Measurements from ENCODE around the gene PCNT.

PCNT gene

GRCh38 chr21:46336603-46337002 is 12.6 kb downstream of the PCNT start:
- no peak for DNase-seq (ENCODE audit: low read depth in 2 of 2)

GRCh38 chr21:46340998-46341397 is 17.0 kb downstream of the PCNT start:
- no peak for DNase-seq (ENCODE audit: low read depth in 2 of 2)

GRCh38 chr21:46344219-46344915 is 20.4 kb downstream of the PCNT start:
- no peak for DNase-seq (ENCODE audit: low read depth in 2 of 2)

GRCh38 chr21:46345861-46346260 is 21.9 kb downstream of the PCNT start:
- DNase-seq (ENCODE audit: low read depth in 2 of 2) = no peak

GRCh38 chr21:46346296-46347202 is 22.6 kb downstream of the PCNT start:
- no peak for DNase-seq (ENCODE audit: low read depth in 2 of 2)

GRCh38 chr21:46347203-46347550 is 23.2 kb downstream of the PCNT start:
- DNase-seq (ENCODE audit: low read depth in 2 of 2) = no peak

- no peak for DNase-seq (ENCODE audit: low read depth in 2 of 2)
These were observed 23.9 kb downstream of the PCNT start for GRCh38 chr21:46347791-46348381.

GRCh38 chr21:46349134-46349760 is 25.3 kb downstream of the PCNT start:
- DNase-seq (ENCODE audit: low read depth in 2 of 2) = no peak

GRCh38 chr21:46350571-46350970 is 26.6 kb downstream of the PCNT start:
- no peak for DNase-seq (ENCODE audit: low read depth in 2 of 2)

- no peak for DNase-seq (ENCODE audit: low read depth in 2 of 2)
These were observed 27.0 kb downstream of the PCNT start for GRCh38 chr21:46350981-46351380.

GRCh38 chr21:46351476-46352163 is 27.7 kb downstream of the PCNT start:
- DNase-seq (ENCODE audit: low read depth in 2 of 2) = no peak

- no peak for DNase-seq (ENCODE audit: low read depth in 2 of 2)
These were observed 28.2 kb downstream of the PCNT start for GRCh38 chr21:46352164-46352515.

- DNase-seq (ENCODE audit: low read depth in 2 of 2) = no peak
These were observed 29.0 kb downstream of the PCNT start for GRCh38 chr21:46352913-46353312.

GRCh38 chr21:46354046-46354445 is 30.1 kb downstream of the PCNT start:
- no peak for DNase-seq (ENCODE audit: low read depth in 2 of 2)

- DNase-seq (ENCODE audit: low read depth in 2 of 2) = no peak
These were observed 30.6 kb downstream of the PCNT start for GRCh38 chr21:46354518-46354917.

- no peak for DNase-seq (ENCODE audit: low read depth in 2 of 2)
These were observed 31.4 kb downstream of the PCNT start for GRCh38 chr21:46355161-46356004.

GRCh38 chr21:46356005-46356338 is 32.0 kb downstream of the PCNT start:
- no peak for DNase-seq (ENCODE audit: low read depth in 2 of 2)

GRCh38 chr21:46356494-46357334 is 32.8 kb downstream of the PCNT start:
- no peak for DNase-seq (ENCODE audit: low read depth in 2 of 2)

- no peak for DNase-seq (ENCODE audit: low read depth in 2 of 2)
These were observed 33.3 kb downstream of the PCNT start for GRCh38 chr21:46357335-46357604.

GRCh38 chr21:46357684-46358425 is 33.9 kb downstream of the PCNT start:
- no peak for DNase-seq (ENCODE audit: low read depth in 2 of 2)

Data from stimulated activated CD4-positive, alpha-beta T cell treated with anti-CD3 and anti-CD28 coated beads, Interleukin-1b, Interleukin-23, amount 100 ng/mL, for 1 hour (primary cell).